Activated B cell treated with CpG ODN at 0.5 μM for 24 hours (primary cell): Measurements from ENCODE around the gene ZACN. TPM values are rescaled to one million over a fixed set of nuclear protein-coding genes. Genes with fewer than 3 reads are reported as not detected.
A peak's percentile ranks its signal among the peaks of the same experiment; 100 is the strongest.

Experiments used
- ATAC-seq: fragments of 200-7000 bp; cut with Tn5 transposase; one replicate; pipeline ENCODE4 v1.10.0; 2021; ENCODE audit warnings: low read depth, mild to moderate bottlenecking, moderate library complexity
- CTCF ChIA-PET: fragments of 350-600 bp; sonication (Branson Sonifier 250); formaldehyde crosslinking; loops from one replicate; lab custom pipeline; 2021; ENCODE audit warnings: antibody characterized with exemption; lab: Charles Lee
- POLR2A ChIA-PET: fragments of 350-600 bp; sonication (Branson Sonifier 250); formaldehyde crosslinking; loops from one replicate; lab custom pipeline; 2021; ENCODE audit warnings: antibody characterized with exemption; lab: Charles Lee
- DNase-seq: peaks from one replicate; pipeline ENCODE4 v3.0.0; 2022
- H3K27ac Mint-ChIP-seq: one replicate; pipeline ENCODE4 v1.8.0; 2020; ENCODE audit warnings: mixed read lengths
- H3K27me3 Mint-ChIP-seq: one replicate; pipeline ENCODE4 v1.8.0; 2021; ENCODE audit warnings: mixed read lengths
- H3K36me3 Mint-ChIP-seq: one replicate; pipeline ENCODE4 v1.8.0; 2021; ENCODE audit warnings: low read depth, mixed read lengths
- H3K4me1 Mint-ChIP-seq: one replicate; pipeline ENCODE4 v1.8.0; 2021; ENCODE audit warnings: mixed read lengths
- H3K4me3 Mint-ChIP-seq: one replicate; pipeline ENCODE4 v1.8.0; 2020; ENCODE audit warnings: mild to moderate bottlenecking, mixed read lengths
- H3K9me3 Mint-ChIP-seq: one replicate; pipeline ENCODE4 v1.8.0; 2020; ENCODE audit warnings: mixed read lengths
- CTCF ChIP-seq: fragments of 200-600 bp; IDR thresholded peaks from one replicate; pipeline ENCODE4 v1.8.0; 2022; ENCODE audit warnings: antibody characterized with exemption, mild to moderate bottlenecking
- intact Hi-C: fragments of 100-400 bp; cut with micrococcal nuclease; formaldehyde crosslinking; loops from one replicate; pipeline ENCODE4 v1.15.1; 2024
- total RNA-seq: library from RNA; stranded (reverse); gene quantifications from 2 replicates; pipeline ENCODE4 v1.2.3, GENCODE V29; 2022

The ZACN gene
- total RNA-seq, 1 donor from 2014 or later, result 0.67 TPM

- intact Hi-C loops, result no loop called here
- Mint-ChIP-seq H3K36me3 (no peaks in the 10 kb centered on the region), H3K27ac (no peak overlapping the region), H3K4me1 (no peaks in the 10 kb centered on the region), H3K4me3 (no peak overlapping the region), H3K9me3 (no peaks in the 10 kb centered on the region), H3K27me3 (peaks cover 3% of the 10 kb centered on the region)
- DNase-seq, result no peak
- ChIA-PET POLR2A (interaction anchor here (1.0 to 1.9 kb wide), 2 partner anchors 11 to 165 kb away, joined by 3 to 5 read pairs; partner anchors contain the start of gene EXOC7), CTCF (interaction anchor here (2.6 kb wide), 1 partner anchor 165 kb away, joined by 16 read pairs; no protein-coding TSS in a partner anchor)
- no peak for TF ChIP-seq CTCF
- ATAC-seq, result no peak
Measured at GRCh38 chr17:76115138-76115754, 36.3 kb downstream of the ZACN start.

- intact Hi-C loops, result loop anchor here (2.0 to 5.0 kb wide), 3 partner anchors 21 to 288 kb away; partner anchors contain the start of gene FOXJ1
- Mint-ChIP-seq H3K4me1 (peaks cover 17% of the 10 kb centered on the region), H3K36me3 (no peaks in the 10 kb centered on the region), H3K4me3 (no peak overlapping the region), H3K27ac (no peak overlapping the region), H3K9me3 (no peaks in the 10 kb centered on the region), H3K27me3 (peaks cover 3% of the 10 kb centered on the region)
- POLR2A ChIA-PET, result interaction anchor here (0.6 to 13.5 kb wide), 4 partner anchors 61 to 170 kb away, joined by 5 to 257 read pairs (median 37); partner anchors contain the start of gene UBALD2
- DNase-seq (no peak), ATAC-seq (no peak)
- TF ChIP-seq CTCF, result no peak
- CTCF ChIA-PET, result interaction anchor here (1.5 to 11.2 kb wide), 7 partner anchors 11 to 278 kb away, joined by 4 to 228 read pairs (median 6); no protein-coding TSS in a partner anchor
Measured at GRCh38 chr17:76119409-76120371, 40.7 kb downstream of the ZACN start.

GRCh38 chr17:76120658-76121008, 41.7 kb downstream of the ZACN start:
- Mint-ChIP-seq H3K4me3 (no peak overlapping the region), H3K27me3 (peaks cover 3% of the 10 kb centered on the region), H3K9me3 (no peaks in the 10 kb centered on the region), H3K4me1 (peaks cover 17% of the 10 kb centered on the region), H3K36me3 (no peaks in the 10 kb centered on the region), H3K27ac (no peak overlapping the region)
- TF ChIP-seq CTCF, result no peak
- DNase-seq, result no peak
- ChIA-PET CTCF (interaction anchor here (1.2 to 11.2 kb wide), 17 partner anchors 10 to 277 kb away, joined by 3 to 228 read pairs (median 5); no protein-coding TSS in a partner anchor), POLR2A (interaction anchor here (2.4 to 13.5 kb wide), 3 partner anchors 60 to 159 kb away, joined by 7 to 257 read pairs (median 67); partner anchors contain the start of gene UBALD2)
- intact Hi-C loops, result loop anchor here (1.0 to 5.0 kb wide), 6 partner anchors 20 to 287 kb away; partner anchors contain the start of gene FOXJ1
- ATAC-seq, result no peak

GRCh38 chr17:76121932-76122430, 43.0 kb downstream of the ZACN start:
- no peak for TF ChIP-seq CTCF
- peak overlapping the region; percentile 62 for H3K4me3 Mint-ChIP-seq
- ATAC-seq (peak; percentile 29), DNase-seq (no peak)
- no peaks in the 10 kb centered on the region for H3K9me3 Mint-ChIP-seq
- ChIA-PET CTCF (interaction anchor here (1.0 to 11.2 kb wide), 22 partner anchors 9 to 177 kb away, joined by 3 to 228 read pairs (median 5); partner anchors contain the start of gene FOXJ1), POLR2A (interaction anchor here (1.0 to 13.5 kb wide), 4 partner anchors 58 to 157 kb away, joined by 7 to 257 read pairs (median 37); partner anchors contain the start of gene UBALD2)
- intact Hi-C loops, result loop anchor here (1.0 to 5.0 kb wide), 6 partner anchors 19 to 285 kb away; partner anchors contain the start of gene FOXJ1
- H3K4me1 Mint-ChIP-seq, result peaks cover 17% of the 10 kb centered on the region
- peaks cover 3% of the 10 kb centered on the region for H3K27me3 Mint-ChIP-seq
- H3K27ac Mint-ChIP-seq, result peak overlapping the region; percentile 50
- H3K36me3 Mint-ChIP-seq, result no peaks in the 10 kb centered on the region
